Fibroblast of lung (primary cell): Measurements from ENCODE around the gene SEMA5A.

Source experiments
- EZH2 ChIP-seq: IDR thresholded peaks from 2 replicates; pipeline ENCODE4 v1.5.1; 2012; ENCODE audit warnings: low read length, control low read depth, mild to moderate bottlenecking; ENCODE audit errors: missing control alignments
- TF ChIP-seq, protein P1 (sequence below), 2 donors: IDR thresholded peaks in 1 of 2; conservative IDR thresholded peaks in 1 of 2; 1 replicate in 1 of 2; 2 replicates in 1 of 2; pipeline ENCODE4 v1.5.1; 2011 to 2012; ENCODE audit warnings: low read length in 2 of 2, control low read depth in 1 of 2, inconsistent platforms in 1 of 2, low read depth in 1 of 2, mild to moderate bottlenecking in 1 of 2

DNA sequence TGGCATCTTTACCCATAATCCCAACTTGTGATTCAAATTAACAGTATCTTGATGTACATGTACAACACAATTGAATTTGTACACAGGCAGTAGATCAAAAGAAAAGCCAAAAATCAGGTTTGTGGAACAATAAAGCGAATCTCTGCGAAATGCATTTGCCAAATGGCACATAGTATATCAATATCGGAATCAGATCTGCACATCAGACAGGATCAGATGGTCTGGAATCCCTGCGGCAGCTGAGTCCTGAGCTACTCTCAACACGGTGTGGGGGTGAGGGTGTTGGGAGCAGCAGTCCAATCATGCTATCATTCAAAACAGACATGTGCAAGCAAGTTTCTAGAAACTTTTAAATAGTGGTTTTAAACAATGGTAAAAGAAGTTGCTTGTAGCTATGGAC lies 358.3 kb downstream of the SEMA5A start:
- TF ChIP-seq, protein P1, sequence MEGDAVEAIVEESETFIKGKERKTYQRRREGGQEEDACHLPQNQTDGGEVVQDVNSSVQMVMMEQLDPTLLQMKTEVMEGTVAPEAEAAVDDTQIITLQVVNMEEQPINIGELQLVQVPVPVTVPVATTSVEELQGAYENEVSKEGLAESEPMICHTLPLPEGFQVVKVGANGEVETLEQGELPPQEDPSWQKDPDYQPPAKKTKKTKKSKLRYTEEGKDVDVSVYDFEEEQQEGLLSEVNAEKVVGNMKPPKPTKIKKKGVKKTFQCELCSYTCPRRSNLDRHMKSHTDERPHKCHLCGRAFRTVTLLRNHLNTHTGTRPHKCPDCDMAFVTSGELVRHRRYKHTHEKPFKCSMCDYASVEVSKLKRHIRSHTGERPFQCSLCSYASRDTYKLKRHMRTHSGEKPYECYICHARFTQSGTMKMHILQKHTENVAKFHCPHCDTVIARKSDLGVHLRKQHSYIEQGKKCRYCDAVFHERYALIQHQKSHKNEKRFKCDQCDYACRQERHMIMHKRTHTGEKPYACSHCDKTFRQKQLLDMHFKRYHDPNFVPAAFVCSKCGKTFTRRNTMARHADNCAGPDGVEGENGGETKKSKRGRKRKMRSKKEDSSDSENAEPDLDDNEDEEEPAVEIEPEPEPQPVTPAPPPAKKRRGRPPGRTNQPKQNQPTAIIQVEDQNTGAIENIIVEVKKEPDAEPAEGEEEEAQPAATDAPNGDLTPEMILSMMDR (conservative IDR thresholded peaks at IDR 0.05 in 1 of 2, IDR thresholded peaks at IDR 0.05 in 1 of 2; ENCODE audit: low read depth in 1 of 2, low read length in 2 of 2): no peak
- no peak for TF ChIP-seq EZH2
